Measurements from ENCODE around the gene KRTAP21-3. TPM values are rescaled to one million over a fixed set of nuclear protein-coding genes. Genes with fewer than 3 reads are reported as not detected.
A peak's percentile ranks its signal among the peaks of the same experiment; 100 is the strongest.

KRTAP21-3 gene
- total RNA-seq, 1 experiment from 2014 or later, result not detected

GRCh38 chr21:30710499-30710898 lies 8.1 kb downstream of the KRTAP21-3 start:
- Histone ChIP-seq H3K79me2 (ENCODE audit: low read length) (no peaks in the 10 kb centered on the region), H3K27me3 (ENCODE audit: low read length) (no peaks in the 10 kb centered on the region), H3K9me2 (replicated peaks; ENCODE audit: low read length) (no peaks in the 10 kb centered on the region), H3K9ac (ENCODE audit: low read length) (no peak overlapping the region), H2AFZ (ENCODE audit: low read length) (no peak overlapping the region), H4K20me1 (ENCODE audit: low read length) (no peaks in the 10 kb centered on the region), H3F3A (ENCODE audit: low read length, unreplicated experiment) (no peaks in the 10 kb centered on the region), H3K27ac (ENCODE audit: low read length) (no peak overlapping the region), H3K9me3 (ENCODE audit: low read length) (peaks cover 12% of the 10 kb centered on the region; the same call in 1 of the 2 replicates), H3K4me1 (ENCODE audit: insufficient read depth, low read length) (peaks cover 15% of the 10 kb centered on the region), H3K4me3 (ENCODE audit: low read length) (no peak overlapping the region), H3K4me2 (ENCODE audit: low read length) (no peak overlapping the region), H3K36me3 (ENCODE audit: low read depth, low read length) (no peaks in the 10 kb centered on the region)
- DNase-seq (no peak), ATAC-seq (no peak)
- no TSS peak for BruUV-seq (replicated peaks)
- intact Hi-C loops (cut with micrococcal nuclease), result loop anchor here (5.0 kb wide), 1 partner anchor 368 kb away; no protein-coding TSS in a partner anchor
- CTCF ChIA-PET, result no interaction called here
- TF ChIP-seq EZH2 (IDR thresholded peaks at IDR 0.05; ENCODE audit: low read length, unreplicated experiment) (no peak), EZH2phosphoT487 (IDR thresholded peaks at IDR 0.05; ENCODE audit: borderline replicate concordance, low read length) (no peak), CTCF (conservative IDR thresholded peaks at IDR 0.05; ENCODE audit: low read depth, low read length) (no peak)
- POLR2A ChIA-PET (ENCODE audit: unreplicated experiment), result no interaction called here

GRCh38 chr21:30707409-30707808 lies 11.2 kb downstream of the KRTAP21-3 start:
- BruUV-seq (replicated peaks), result no TSS peak
- H3K36me3 ChIP-seq (ENCODE audit: low read depth, low read length), result no peaks in the 10 kb centered on the region
- DNase-seq (no peak), ATAC-seq (no peak; the same call in 1 of the 2 replicates)
- H3K27ac ChIP-seq (ENCODE audit: low read length), result no peak overlapping the region
- no peaks in the 10 kb centered on the region for H3K79me2 ChIP-seq (ENCODE audit: low read length)
- no peaks in the 10 kb centered on the region for H4K20me1 ChIP-seq (ENCODE audit: low read length)
- H3K9ac ChIP-seq (ENCODE audit: low read length), result no peak overlapping the region
- no peak overlapping the region for H3K4me2 ChIP-seq (ENCODE audit: low read length)
- TF ChIP-seq EZH2 (IDR thresholded peaks at IDR 0.05; ENCODE audit: low read length, unreplicated experiment) (no peak), CTCF (conservative IDR thresholded peaks at IDR 0.05; ENCODE audit: low read depth, low read length) (no peak), EZH2phosphoT487 (IDR thresholded peaks at IDR 0.05; ENCODE audit: borderline replicate concordance, low read length) (no peak)
- no peak overlapping the region for H3K4me3 ChIP-seq (ENCODE audit: low read length)
- H2AFZ ChIP-seq (ENCODE audit: low read length), result no peak overlapping the region
- peaks cover 11% of the 10 kb centered on the region; the same call in 1 of the 2 replicates for H3K9me3 ChIP-seq (ENCODE audit: low read length)
- intact Hi-C loops (cut with micrococcal nuclease), result no loop called here
- CTCF ChIA-PET, result no interaction called here
- no peaks in the 10 kb centered on the region for H3K27me3 ChIP-seq (ENCODE audit: low read length)
- 0 out of 2 replicates have a peak, but pooled peaks cover 3% of the 10 kb centered on the region for H3K9me2 ChIP-seq (replicated peaks; ENCODE audit: low read length)
- POLR2A ChIA-PET (ENCODE audit: unreplicated experiment), result no interaction called here
- no peaks in the 10 kb centered on the region for H3F3A ChIP-seq (ENCODE audit: low read length, unreplicated experiment)
- no peaks in the 10 kb centered on the region for H3K4me1 ChIP-seq (ENCODE audit: insufficient read depth, low read length)

GRCh38 chr21:30695956-30696355 lies 22.6 kb downstream of the KRTAP21-3 start:
- POLR2A ChIA-PET (ENCODE audit: unreplicated experiment), result interaction anchor here (0.6 kb wide), 1 partner anchor 23 kb away, joined by 8 read pairs; no protein-coding TSS in a partner anchor
- no peaks in the 10 kb centered on the region for H4K20me1 ChIP-seq (ENCODE audit: low read length)
- H3K27me3 ChIP-seq (ENCODE audit: low read length), result no peaks in the 10 kb centered on the region
- no peaks in the 10 kb centered on the region for H3K9me3 ChIP-seq (ENCODE audit: low read length)
- CTCF ChIA-PET, result no interaction called here
- ATAC-seq (no peak), DNase-seq (peak; percentile 52)
- no peaks in the 10 kb centered on the region for H3K9me2 ChIP-seq (replicated peaks; ENCODE audit: low read length)
- TF ChIP-seq CTCF (conservative IDR thresholded peaks at IDR 0.05; ENCODE audit: low read depth, low read length), result no peak
- TF ChIP-seq EZH2 (IDR thresholded peaks at IDR 0.05; ENCODE audit: low read length, unreplicated experiment), result no peak
- TF ChIP-seq EZH2phosphoT487 (IDR thresholded peaks at IDR 0.05; ENCODE audit: borderline replicate concordance, low read length), result no peak
- no peaks in the 10 kb centered on the region for H3F3A ChIP-seq (ENCODE audit: low read length, unreplicated experiment)
- H3K9ac ChIP-seq (ENCODE audit: low read length), result no peak overlapping the region
- intact Hi-C loops (cut with micrococcal nuclease), result no loop called here
- no peaks in the 10 kb centered on the region for H3K36me3 ChIP-seq (ENCODE audit: low read depth, low read length)
- no peak overlapping the region for H3K4me2 ChIP-seq (ENCODE audit: low read length)
- H3K79me2 ChIP-seq (ENCODE audit: low read length), result no peaks in the 10 kb centered on the region
- H3K4me3 ChIP-seq (ENCODE audit: low read length), result no peak overlapping the region
- no peak overlapping the region for H2AFZ ChIP-seq (ENCODE audit: low read length)
- no peak overlapping the region for H3K27ac ChIP-seq (ENCODE audit: low read length)
- H3K4me1 ChIP-seq (ENCODE audit: insufficient read depth, low read length), result no peaks in the 10 kb centered on the region
- BruUV-seq (replicated peaks), result no TSS peak
